Panc1 (cell line): ENCODE data around the gene AGBL3. TPM values are rescaled to one million over a fixed set of nuclear protein-coding genes. Genes with fewer than 3 reads are reported as not detected.

Experiments used
- ATAC-seq: fragments of 200-7000 bp; cut with Tn5 transposase; 2 replicates; pipeline ENCODE4 v1.9.1; 2020; ENCODE audit warnings: mild to moderate bottlenecking, moderate library complexity
- BruUV-seq: library from RNA; stranded (reverse); fragments of 400-500 nt; replicated peaks from 2 replicates; lab custom pipeline; 2021; lab: Mats Ljungman, UMichigan
- CTCF ChIA-PET: fragments of 300-600 bp; sonication (Branson Sonifier 250); formaldehyde crosslinking; loops from one replicate; lab custom pipeline; 2022; ENCODE audit warnings: antibody characterized with exemption; lab: Charles Lee
- POLR2A ChIA-PET: fragments of 300-600 bp; sonication (Branson Sonifier 250); formaldehyde crosslinking; loops from one replicate; lab custom pipeline; 2022; ENCODE audit warnings: antibody characterized with exemption; lab: Charles Lee
- DNase-seq: peaks from one replicate; pipeline ENCODE4 v3.0.0-alpha.2; 2010; ENCODE audit warnings: low read depth, low spot score
- H3K27ac ChIP-seq: 2 replicates; pipeline ENCODE4 v1.5.1; 2011; ENCODE audit warnings: mild to moderate bottlenecking, low read length, inconsistent platforms
- H3K27me3 ChIP-seq: fragments of 200-500 bp; sonication (Bioruptor generic); 2 replicates; pipeline ENCODE4 v1.6.0; 2014; ENCODE audit warnings: low read length, inconsistent platforms; ENCODE audit not compliant: control insufficient read depth, insufficient read depth
- H3K36me3 ChIP-seq: fragments of 200-500 bp; sonication (Bioruptor generic); 2 replicates; pipeline ENCODE4 v1.5.1; 2014; ENCODE audit warnings: inconsistent platforms, mild to moderate bottlenecking, low read length, moderate library complexity; ENCODE audit not compliant: control insufficient read depth, insufficient read depth
- H3K4me1 ChIP-seq: 2 replicates; pipeline ENCODE4 v1.5.1; 2011; ENCODE audit warnings: inconsistent platforms, mild to moderate bottlenecking, low read length, moderate library complexity; ENCODE audit not compliant: control insufficient read depth, insufficient read depth
- H3K4me3 ChIP-seq, 2 experiments: 2 replicates each; pipeline ENCODE4 v1.5.1; 2011 to 2012; ENCODE audit warnings: low read depth in 2 of 2, low read length in 2 of 2, mild to moderate bottlenecking in 2 of 2, inconsistent platforms in 1 of 2, moderate library complexity in 1 of 2
- H3K9me3 ChIP-seq: fragments of 200-500 bp; sonication (Bioruptor generic); 2 replicates; pipeline ENCODE4 v1.5.1; 2014; ENCODE audit warnings: low read depth, mild to moderate bottlenecking, inconsistent platforms, low read length, moderate library complexity; ENCODE audit not compliant: control insufficient read depth, insufficient read depth
- POLR2AphosphoS5 ChIP-seq: IDR thresholded peaks from 2 replicates; pipeline ENCODE4 v1.6.1; 2012; ENCODE audit warnings: mild to moderate bottlenecking, low read depth, low read length, moderate library complexity
- SIN3A ChIP-seq: IDR thresholded peaks from 2 replicates; pipeline ENCODE4 v1.6.1; 2012; ENCODE audit warnings: low read depth, mild to moderate bottlenecking, low read length, moderate library complexity, borderline replicate concordance; ENCODE audit not compliant: insufficient read depth
- TCF7L2 ChIP-seq: IDR thresholded peaks from 2 replicates; pipeline ENCODE4 v1.6.1; 2011; ENCODE audit warnings: mild to moderate bottlenecking, low read depth, low read length, inconsistent platforms
- in situ Hi-C: cut with HindIII; loops from 2 replicates; pipeline ENCODE4 v1.10.0; 2016; ENCODE audit warnings: low sequenced_read_pairs, low pct_unique_long_range_greater_than_20kb
- intact Hi-C: fragments of 100-400 bp; cut with micrococcal nuclease; formaldehyde crosslinking; loops from one replicate; pipeline ENCODE4 v1.10.0; 2022; ENCODE audit not compliant: unreplicated experiment
- total RNA-seq: library from RNA; stranded (reverse); gene quantifications from one replicate; pipeline ENCODE4 v1.2.1, GENCODE V29; 2021; ENCODE audit not compliant: unreplicated experiment
- TF ChIP-seq, protein P1 (sequence below): fragments of 450-650 bp; IDR thresholded peaks from 2 replicates; pipeline ENCODE4 v1.5.1; 2017; ENCODE audit warnings: mild to moderate bottlenecking
- TF ChIP-seq, protein P2 (sequence below), 2 experiments: IDR thresholded peaks; 2 replicates each; pipeline ENCODE4 v1.6.1; 2011 to 2012; ENCODE audit warnings: low read depth in 2 of 2, control low read depth in 1 of 2, low read length in 1 of 2, mild to moderate bottlenecking in 1 of 2, moderate library complexity in 1 of 2; ENCODE audit not compliant: insufficient read depth in 1 of 2

AGBL3 gene
- total RNA-seq, 1 experiment from 2014 or later: 2.5 TPM

DNA sequence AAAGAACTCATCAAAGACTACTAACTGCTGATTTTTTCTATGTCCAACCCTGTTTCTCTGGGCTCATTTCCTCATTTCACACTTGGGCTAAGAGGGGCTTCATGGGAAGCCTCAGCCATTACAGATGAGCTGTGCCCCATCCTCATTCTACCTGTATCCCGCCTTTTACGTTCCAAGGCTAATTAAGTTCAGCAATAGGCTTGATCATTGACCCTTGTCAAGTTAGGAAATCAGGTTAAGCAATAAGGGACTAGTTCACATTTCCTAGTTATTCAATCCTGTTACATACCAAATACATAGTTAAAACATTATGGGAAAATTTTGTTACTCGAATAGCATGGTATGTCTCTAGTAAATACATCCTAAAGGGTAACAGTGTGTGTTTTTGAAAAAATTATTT lies 29.3 kb upstream of the AGBL3 start:
- Histone ChIP-seq H3K4me1 (no peaks in the 10 kb centered on the region), H3K4me3 (no peak overlapping the region), H3K27me3 (no peaks in the 10 kb centered on the region), H3K9me3 (no peaks in the 10 kb centered on the region), H3K36me3 (no peaks in the 10 kb centered on the region), H3K27ac (no peak overlapping the region)
- intact Hi-C loops (loop anchor here (10.0 kb wide), 1 partner anchor 522 kb away; no protein-coding TSS in a partner anchor), in situ Hi-C loops (no loop called here)
- DNase-seq: no peak
- ChIA-PET CTCF (no interaction called here), POLR2A (no interaction called here)
- BruUV-seq: no TSS peak
- no peak for TF ChIP-seq TCF7L2
- TF ChIP-seq, protein P1, sequence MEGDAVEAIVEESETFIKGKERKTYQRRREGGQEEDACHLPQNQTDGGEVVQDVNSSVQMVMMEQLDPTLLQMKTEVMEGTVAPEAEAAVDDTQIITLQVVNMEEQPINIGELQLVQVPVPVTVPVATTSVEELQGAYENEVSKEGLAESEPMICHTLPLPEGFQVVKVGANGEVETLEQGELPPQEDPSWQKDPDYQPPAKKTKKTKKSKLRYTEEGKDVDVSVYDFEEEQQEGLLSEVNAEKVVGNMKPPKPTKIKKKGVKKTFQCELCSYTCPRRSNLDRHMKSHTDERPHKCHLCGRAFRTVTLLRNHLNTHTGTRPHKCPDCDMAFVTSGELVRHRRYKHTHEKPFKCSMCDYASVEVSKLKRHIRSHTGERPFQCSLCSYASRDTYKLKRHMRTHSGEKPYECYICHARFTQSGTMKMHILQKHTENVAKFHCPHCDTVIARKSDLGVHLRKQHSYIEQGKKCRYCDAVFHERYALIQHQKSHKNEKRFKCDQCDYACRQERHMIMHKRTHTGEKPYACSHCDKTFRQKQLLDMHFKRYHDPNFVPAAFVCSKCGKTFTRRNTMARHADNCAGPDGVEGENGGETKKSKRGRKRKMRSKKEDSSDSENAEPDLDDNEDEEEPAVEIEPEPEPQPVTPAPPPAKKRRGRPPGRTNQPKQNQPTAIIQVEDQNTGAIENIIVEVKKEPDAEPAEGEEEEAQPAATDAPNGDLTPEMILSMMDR: no peak
- no peak for TF ChIP-seq POLR2AphosphoS5
- TF ChIP-seq SIN3A: no peak
- TF ChIP-seq, protein P2, sequence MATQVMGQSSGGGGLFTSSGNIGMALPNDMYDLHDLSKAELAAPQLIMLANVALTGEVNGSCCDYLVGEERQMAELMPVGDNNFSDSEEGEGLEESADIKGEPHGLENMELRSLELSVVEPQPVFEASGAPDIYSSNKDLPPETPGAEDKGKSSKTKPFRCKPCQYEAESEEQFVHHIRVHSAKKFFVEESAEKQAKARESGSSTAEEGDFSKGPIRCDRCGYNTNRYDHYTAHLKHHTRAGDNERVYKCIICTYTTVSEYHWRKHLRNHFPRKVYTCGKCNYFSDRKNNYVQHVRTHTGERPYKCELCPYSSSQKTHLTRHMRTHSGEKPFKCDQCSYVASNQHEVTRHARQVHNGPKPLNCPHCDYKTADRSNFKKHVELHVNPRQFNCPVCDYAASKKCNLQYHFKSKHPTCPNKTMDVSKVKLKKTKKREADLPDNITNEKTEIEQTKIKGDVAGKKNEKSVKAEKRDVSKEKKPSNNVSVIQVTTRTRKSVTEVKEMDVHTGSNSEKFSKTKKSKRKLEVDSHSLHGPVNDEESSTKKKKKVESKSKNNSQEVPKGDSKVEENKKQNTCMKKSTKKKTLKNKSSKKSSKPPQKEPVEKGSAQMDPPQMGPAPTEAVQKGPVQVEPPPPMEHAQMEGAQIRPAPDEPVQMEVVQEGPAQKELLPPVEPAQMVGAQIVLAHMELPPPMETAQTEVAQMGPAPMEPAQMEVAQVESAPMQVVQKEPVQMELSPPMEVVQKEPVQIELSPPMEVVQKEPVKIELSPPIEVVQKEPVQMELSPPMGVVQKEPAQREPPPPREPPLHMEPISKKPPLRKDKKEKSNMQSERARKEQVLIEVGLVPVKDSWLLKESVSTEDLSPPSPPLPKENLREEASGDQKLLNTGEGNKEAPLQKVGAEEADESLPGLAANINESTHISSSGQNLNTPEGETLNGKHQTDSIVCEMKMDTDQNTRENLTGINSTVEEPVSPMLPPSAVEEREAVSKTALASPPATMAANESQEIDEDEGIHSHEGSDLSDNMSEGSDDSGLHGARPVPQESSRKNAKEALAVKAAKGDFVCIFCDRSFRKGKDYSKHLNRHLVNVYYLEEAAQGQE (IDR thresholded peaks at IDR 0.05; ENCODE audit: insufficient read depth in 1 of 2, low read depth in 2 of 2, low read length in 1 of 2): no peak
- ATAC-seq: no peak

DNA sequence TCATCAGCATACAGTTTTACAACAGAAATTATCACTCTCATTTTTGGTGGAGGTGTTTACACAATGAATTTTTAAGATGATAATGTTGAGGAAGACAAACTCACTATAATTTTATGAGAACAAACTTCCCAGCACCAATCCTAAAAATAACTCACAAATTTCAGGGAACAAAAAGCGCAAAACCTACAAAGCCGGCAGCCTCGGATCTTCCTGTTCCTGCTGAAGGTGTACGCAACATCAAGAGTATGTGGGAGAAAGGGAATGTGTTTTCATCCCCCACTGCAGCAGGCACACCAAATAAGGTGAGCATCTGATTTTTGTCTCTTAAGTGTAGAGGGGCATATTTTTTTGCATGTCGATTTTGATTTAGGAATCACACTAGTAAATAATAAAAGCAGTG lies 26.5 kb upstream of the AGBL3 start:
- no peak overlapping the region for H3K27ac ChIP-seq
- ATAC-seq: no peak
- POLR2A ChIA-PET: no interaction called here
- intact Hi-C loops: loop anchor here (10.0 kb wide), 1 partner anchor 525 kb away; no protein-coding TSS in a partner anchor
- H3K4me1 ChIP-seq: no peaks in the 10 kb centered on the region
- H3K27me3 ChIP-seq: no peaks in the 10 kb centered on the region
- CTCF ChIA-PET: no interaction called here
- no peak for DNase-seq
- in situ Hi-C loops: no loop called here
- BruUV-seq: no TSS peak
- TF ChIP-seq, protein P1: no peak
- TF ChIP-seq, protein P2 (IDR thresholded peaks at IDR 0.05; ENCODE audit: insufficient read depth in 1 of 2, low read depth in 2 of 2, low read length in 1 of 2): no peak
- TF ChIP-seq SIN3A (no peak), POLR2AphosphoS5 (no peak), TCF7L2 (no peak)
- H3K36me3 ChIP-seq: no peaks in the 10 kb centered on the region
- H3K4me3 ChIP-seq: no peak overlapping the region
- H3K9me3 ChIP-seq: no peaks in the 10 kb centered on the region
